ENCODE measurements around the gene SMAD2.

- TF ChIP-seq POLR2A (IDR thresholded peaks at IDR 0.05; ENCODE audit: low read depth, low read length), result no peak
- TF ChIP-seq POLR2AphosphoS5 (IDR thresholded peaks at IDR 0.05; ENCODE audit: low read depth, low read length), result no peak
- TF ChIP-seq TAF1 (IDR thresholded peaks at IDR 0.05; ENCODE audit: borderline replicate concordance, low read depth, low read length), result no peak
Observed at GRCh38 chr18:47788621-47789020, 141.8 kb downstream of the SMAD2 start.
